Inferior parietal cortex (tissue), 1 donor: ENCODE data around the gene MTX2.
A peak's percentile ranks its signal among the peaks of the same experiment; 100 is the strongest.

Experiments used
- DNase-seq: peaks from one replicate; pipeline ENCODE4 v3.0.0-alpha.2; 2016; ENCODE audit errors: extremely low spot score

The MTX2 gene

DNA sequence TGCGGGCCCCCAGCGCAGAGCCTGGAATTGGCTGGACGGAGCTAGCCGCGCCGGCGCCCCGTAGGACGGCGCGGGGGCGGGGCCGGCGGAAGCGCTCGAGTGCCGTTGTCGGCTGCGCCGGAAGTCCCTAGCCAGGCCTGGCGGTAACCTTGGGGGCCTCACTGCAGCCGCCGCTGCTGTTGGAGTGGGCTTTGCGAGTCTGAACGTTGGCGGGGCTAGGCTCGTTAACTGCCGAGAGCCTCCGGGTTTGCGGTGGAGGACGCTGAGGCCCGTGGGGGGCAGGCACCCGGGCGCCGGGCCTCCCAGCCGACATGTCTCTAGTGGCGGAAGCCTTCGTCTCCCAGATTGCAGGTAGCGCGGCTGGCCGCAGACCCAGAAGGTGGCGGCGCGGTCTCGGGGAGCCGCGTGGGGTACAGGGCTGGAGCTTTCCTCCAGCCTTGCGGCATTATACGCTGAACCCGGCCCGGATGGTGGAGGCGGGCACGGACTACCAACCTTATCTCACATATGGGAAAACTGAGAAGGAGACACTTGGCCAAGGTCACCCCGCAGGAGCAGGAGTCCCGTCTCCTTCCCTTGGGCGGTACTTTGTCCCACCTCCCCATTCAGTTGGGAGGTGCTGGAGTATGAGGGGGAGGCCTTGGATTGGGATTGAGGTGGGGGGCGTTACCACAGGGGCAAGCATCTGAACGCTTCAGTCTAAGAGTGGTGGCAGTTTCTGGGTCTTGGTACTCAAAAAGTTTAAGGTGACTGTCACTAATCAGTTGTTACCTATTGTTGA is at the start of gene MTX2:
Gene MTX2 (plus strand): TSS at position 124 of the 781 bp plus-strand sequence. CDS start 188 bp downstream, at position 312.
- peak; percentile 86 for DNase-seq

DNA sequence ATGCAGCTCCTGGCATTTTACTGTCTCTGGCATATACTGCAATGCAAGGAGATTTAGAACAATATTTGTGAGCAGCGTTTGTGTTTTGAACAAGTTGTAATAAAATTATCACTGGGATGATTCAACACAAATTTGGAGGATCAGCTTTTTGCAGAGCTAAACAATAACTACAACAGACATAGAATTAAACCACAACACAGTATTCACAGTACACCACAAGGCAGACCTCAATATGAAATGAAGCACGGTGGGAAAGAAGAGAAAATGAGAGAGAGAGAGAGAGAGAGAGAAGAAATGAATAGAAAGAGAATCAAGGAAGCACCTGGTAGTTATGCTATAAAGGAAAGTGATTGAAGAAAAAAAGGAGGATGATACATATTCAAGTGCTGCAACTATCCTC is 41.4 kb upstream of the MTX2 start:
- DNase-seq, result no peak

DNA sequence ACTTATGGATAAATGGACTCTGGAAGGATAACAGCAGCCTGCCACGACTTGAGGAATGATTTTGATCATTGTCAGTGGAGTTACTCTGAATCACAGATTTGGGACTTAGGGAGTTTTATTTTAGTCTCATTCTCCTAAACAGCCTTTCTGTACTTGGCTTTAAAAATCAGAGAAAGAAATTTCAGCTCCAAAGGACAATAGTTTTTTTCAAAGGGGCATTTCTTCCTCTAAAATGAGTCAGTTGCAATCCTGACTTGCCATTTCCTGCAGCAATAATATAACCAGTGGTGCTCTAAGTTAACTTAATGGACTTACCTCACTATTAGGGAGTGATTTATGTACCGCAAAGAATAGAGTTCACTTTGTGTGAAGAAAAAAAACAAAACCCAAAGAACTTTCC is 35.1 kb upstream of the MTX2 start:
- no peak for DNase-seq

DNA sequence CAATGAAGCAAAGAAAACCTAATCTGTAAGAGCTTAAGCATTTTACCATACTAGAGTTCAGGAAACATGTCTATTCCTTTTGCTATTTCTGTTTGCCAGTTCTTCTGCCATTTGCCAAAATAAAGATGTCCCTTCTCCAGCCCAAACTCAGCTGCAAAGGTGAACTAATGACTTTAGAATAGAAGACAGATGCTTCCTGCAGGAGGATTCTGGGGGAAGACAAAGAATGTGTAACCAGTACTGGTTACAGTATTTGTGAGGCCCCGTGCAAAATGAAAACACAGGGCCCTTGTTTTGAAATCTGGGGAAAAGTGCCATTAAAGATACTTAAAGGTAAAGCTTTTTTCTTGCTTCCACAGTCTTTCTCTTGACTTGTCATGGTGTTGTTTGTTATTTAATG is 34.3 kb upstream of the MTX2 start:
- DNase-seq, result no peak

DNA sequence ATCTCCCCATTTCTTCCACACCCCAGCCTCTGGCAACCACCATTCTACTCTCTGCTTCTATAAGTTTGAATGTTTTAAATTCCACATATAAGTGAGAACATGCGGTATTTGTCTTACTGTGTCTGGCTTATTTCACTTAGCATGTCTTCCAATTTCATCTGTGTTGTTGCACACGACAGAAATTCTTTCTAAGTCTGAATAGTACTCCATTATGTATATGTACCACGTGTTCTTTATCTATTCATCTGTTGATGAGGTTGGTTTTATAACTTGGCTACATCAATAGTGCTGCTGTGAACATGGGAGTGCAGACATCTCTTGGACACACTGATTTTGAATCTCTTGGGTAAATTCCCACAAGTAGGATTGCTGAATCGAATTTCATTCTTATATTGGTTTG is 31.8 kb upstream of the MTX2 start:
- DNase-seq, result no peak

DNA sequence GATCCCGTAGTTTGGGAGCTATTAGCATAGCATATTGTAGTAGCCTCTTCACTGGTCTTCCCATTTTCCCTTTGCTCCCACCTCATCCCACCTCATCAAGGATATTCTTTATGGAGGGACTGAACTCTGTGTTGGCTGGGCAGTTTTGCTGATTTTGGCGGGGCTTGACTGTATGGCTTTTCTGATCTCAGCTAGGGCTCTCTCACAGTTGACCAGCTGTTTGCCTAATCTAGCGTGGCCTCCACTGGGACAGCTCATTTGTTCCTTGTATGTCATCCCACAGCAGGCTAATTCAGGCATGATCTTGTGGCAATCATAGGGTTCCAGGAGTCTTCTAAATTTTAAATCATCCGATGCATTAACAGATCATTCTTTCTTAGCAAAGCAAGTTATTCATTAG is 30.2 kb upstream of the MTX2 start:
- no peak for DNase-seq

DNA sequence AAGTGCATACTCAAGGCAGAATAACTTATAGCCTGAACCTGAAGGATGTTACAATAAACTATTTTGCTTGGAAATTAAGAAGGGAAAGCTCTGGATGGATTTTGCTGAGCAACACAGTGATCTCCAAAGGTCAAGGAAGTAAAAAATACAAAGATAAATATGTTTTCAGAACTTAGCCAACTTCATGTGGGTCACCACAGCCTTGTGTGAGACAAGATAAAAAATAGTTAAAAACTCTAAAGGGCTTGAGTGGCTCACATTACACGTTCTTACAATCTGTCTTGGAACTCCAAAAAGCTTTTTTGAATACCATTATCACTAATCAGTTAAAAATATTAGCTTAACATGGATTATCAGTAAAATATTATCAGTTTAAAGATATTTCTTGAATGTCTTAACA is 28.9 kb upstream of the MTX2 start:
- no peak for DNase-seq

DNA sequence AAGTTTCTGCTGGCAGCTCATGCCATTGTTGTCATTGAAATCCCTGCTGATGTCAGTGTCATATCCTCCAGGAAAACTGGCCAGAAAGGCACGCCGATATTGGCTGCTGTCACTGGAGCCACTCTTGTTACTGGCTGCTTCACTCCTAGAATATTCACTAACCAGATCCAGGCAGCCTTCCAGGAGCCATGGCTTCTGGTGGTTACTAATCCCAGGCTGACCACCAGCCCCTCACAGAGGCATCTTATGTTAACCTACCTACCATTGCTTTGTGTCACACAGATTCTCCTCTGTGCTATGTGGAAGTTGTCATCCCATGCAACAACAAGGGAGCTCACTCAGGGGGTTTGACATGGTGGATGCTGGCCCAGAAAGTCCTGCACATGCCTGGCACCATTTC is 27.0 kb upstream of the MTX2 start:
- DNase-seq, result no peak

DNA sequence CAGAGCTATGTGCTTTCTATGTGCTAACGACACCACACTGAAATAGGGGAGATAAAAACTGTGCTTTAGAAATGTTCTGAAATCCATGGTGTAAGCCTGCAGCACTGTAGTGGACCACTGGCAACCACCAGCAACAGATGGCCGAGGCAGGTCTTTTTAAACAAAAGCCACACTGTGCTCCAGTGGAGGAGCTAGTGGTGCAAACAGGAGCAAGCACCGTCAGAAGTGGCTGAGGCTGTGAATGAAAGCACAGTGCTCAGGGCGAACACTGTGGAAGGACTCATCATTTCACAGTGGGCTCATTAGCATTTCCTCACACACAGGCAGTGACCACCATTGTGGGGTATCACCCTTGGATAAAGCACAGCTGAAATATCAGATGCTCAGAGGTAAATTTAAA is 22.9 kb upstream of the MTX2 start:
- peak; percentile 34 for DNase-seq

DNA sequence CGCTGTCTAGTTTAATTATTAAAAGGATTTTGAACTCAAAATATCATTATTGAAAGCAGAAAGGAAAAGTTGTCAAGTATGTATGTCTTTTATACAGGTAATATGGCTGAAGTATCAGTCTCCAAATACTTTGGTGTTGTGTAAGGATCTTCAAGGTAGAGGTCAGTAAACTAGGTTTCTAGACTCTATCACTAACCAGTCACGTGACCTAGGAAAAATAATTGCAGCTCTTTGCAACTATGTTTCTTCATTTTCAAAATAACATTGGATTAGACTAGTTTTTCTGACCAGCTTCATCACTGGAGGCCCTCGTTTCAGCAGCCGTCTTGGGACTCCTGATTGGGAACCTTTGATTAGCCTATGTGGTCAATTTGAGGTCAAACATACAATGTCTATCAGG is 21.4 kb upstream of the MTX2 start:
- DNase-seq, result no peak

DNA sequence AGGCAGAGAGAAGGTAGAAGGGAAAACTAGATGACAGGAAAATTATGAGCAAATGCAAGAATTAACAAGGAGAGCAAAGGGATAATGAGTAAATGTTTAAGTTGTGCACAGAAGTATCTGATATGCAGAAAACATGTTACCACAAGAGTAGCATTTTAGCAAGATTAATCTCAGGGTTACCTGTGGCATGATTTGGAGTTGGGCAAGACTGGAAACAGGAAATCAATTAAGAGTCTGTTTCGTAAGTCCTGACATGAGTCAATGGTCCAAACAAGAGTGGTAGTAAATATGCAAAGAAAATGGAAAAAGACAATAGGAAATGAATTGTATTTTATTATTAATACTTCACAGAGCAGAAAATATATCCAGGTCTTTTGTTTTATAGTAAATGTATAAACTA is 17.3 kb upstream of the MTX2 start:
- no peak for DNase-seq

DNA sequence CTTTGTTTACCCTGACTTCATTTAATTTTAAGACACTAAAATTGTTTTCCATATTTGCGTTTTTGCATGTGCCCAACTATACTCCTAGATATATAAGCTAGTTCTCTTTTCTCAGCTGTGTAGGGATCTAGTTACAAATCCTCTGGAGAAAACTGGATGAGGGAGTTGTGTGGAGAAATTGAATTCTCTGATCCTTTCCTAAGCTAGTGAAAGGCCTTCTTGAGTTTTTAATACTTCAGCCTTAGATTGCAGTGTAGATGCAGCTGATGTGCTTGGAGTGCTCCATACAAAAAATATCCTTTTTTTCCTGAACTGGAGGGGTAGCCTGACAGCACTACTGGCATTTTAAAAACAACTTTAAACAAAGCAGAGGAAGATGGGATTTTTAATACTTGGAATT is 8.6 kb upstream of the MTX2 start:
- DNase-seq, result no peak

DNA sequence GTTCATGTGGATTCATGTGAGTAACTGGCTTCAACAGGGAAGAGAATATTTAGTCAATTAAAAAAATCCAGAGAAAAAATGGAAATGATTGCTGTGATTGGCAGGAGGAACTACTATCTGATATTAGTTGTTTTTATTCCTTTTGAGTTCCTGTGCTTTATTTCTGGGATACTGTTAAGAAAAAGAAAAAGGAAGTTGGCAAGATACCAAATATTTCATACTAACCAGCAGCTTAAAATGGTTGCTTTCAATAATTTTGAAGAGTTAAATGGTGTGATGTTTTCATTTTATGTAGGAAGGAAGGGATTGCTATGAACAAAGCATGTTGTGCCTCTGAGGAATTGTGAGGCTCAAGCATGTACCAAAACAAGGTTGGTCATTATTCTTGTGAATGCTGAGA is 8.1 kb upstream of the MTX2 start:
- no peak for DNase-seq

DNA sequence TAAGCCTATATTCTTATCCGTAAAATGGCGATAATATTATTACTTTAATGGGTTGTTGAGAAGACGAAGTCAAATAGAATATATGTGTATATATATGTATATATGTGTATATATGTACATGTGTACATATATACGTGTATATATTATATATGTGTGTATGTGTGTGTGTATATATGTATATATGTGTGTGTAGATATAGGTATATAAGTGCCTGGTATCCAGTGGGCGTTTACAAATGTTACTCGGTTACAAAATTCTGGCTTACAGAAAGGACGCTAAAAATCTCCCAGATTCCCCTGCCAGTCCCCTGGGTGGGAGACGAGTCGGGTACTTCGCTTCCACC is 295 bp upstream of the MTX2 start:
- DNase-seq, result no peak

DNA sequence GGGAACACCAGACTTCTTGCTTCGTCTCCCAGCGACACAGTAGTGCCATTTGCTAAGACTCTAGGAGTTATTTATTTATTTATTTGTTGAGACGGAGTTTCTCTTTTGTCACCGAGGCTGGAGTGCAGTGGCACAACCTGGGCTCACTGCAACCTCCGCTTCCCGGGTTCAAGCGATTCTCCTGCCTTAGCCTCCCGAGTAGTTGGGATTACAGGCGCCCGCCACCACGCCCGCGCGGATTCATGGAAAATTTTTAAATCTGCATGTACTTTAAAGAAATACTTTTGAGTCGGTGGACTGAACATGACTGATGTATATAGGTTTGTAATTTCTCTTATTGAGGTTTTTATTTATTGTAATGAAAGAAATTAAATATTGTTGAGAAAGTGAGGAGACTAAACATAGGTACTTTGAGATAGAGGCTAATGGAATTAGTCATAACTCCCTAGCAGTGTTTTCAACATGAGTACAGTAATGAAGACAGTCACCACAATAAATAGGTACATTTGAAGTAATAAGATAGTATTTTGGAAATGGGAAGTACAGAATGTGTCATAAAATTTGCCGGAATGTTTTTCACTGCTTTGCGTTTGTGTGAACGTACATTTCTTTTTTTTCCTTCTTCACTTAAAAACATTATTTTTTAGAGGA is 983 bp downstream of the MTX2 start:
- no peak for DNase-seq

DNA sequence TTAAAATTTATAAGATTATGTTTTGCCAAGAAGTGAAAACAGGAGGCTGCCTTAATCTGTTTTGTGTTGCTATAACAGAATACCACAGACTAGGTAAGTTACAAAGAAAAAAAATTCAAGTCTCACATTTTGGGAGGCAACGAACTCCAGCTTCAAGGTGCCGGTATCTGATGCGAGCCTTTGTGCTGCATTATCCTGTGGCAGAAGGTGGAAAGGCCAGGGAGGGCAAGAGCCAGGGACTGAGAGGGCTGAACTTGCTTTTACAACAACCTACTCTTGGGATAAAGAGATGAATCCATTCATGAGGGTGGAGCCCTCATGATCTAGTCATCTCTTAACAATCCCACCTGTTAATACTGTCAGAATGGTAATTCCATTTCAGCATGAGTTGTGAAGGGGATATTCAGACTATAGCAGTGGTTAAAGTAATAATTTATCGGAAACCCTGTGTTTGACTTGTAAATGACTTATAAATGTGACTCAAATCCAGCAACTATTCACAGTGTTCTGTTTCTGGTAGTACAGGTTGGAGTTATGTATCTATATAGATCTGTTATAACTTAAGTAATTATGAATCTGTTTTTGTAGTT is 3.7 kb downstream of the MTX2 start:
- no peak for DNase-seq

DNA sequence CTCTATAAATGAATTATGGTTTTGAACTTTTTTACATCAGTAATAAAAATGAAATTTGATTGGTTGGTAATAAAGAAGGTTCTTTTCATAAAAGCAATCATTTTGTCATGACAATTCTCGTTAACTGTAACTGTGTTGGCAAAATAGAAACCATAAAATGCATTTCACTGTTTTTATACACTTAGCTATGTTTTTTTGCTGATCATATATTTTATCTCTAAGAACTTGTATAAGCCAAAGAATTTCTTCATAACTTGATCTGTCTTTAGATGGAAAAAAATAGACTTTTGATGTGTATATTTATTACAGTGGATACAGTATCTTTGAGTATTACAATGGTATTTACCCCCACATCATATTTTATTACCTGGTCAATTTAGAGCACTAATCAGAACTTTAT is 9.7 kb downstream of the MTX2 start:
- DNase-seq, result no peak

DNA sequence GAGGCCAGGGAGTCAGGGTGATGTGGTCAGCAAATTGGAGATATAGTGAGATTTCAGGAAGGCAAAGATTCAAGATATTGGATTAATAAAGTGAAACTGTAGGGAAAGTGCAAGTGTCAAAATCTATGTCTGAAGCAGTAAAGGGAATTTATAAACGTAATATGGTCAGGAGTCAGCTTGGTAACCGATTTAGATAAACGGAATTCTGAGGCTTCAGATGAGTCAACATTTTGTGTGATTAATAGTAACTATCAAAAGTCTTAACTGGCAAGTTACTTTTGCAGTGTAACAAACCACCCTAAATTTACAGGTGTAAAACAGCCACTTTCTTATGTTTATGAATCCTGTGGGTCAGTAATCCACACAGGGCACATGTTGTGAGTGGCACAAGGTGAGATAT is 10.9 kb downstream of the MTX2 start:
- DNase-seq, result no peak

DNA sequence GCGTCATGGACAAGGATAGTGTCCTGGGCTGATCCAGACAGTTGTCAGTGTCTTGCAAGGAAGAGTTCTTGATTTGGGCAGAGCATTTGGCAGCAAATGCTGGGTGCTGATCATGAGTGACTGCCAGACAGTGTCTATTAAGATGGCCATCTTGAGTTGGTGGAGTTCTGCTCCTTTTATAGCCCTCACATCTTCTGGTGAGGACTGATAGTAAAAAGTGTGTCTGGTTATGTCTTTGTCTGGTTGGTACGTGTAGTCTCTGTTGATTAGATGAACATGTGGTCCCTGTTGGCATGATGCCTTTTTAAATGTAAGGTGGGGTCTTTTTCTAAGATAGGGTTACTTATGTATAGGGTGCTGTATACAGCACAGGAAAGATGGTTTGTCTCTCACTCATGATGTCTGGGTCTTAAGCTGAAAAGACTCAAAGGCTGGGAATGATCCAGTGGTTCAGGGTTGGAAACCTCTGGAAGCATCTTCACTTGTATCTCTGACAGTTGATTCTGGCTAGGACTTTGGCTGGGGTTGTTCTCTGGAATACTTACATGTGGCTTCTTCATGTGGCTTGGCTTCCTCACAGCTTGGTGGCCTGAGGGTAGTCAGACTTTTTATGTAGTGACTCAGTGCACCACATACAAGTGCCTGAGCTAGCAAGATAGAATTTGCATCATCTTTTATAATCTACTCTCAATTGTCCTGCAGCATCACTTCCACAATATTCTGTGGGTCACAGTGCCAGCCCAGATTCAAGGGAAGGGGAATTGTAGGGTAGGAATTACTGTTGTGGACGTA is 11.8 kb downstream of the MTX2 start:
- no peak for DNase-seq

DNA sequence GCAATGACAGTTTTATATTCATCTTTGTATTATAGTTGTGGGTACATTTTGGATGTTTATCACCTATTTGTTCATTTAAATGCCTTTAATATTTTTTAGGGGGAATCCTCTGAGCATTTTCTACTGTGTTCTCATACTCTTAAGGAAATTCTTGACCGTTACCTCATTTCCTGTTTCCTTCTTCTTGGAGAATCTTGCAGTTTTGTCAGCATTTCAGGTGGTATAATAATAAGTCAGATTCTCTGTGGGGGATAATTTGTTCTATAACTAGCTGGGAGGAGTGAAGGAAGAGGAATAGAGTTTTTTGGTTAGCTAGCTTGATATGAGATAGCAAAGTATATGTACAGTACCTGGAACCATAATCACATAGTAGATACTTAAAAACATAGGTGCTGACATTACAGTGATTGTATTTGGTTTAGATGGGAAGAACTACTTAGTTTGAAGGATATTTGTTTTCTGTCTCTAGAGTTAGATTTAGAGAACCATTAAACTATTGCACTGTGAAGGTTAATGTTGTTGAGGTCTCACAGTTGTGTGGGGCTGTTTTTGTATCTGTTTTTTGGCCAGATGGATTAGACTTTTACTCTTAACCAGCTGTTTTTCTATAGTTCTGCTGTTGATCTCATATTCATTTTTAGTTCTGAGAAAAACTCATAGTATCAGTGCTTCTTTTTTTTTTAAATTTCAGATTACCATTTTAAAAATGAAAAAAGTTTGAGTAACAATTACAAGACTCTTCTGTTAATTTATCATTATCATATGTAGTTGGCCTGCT is 14.2 kb downstream of the MTX2 start:
- DNase-seq, result no peak

DNA sequence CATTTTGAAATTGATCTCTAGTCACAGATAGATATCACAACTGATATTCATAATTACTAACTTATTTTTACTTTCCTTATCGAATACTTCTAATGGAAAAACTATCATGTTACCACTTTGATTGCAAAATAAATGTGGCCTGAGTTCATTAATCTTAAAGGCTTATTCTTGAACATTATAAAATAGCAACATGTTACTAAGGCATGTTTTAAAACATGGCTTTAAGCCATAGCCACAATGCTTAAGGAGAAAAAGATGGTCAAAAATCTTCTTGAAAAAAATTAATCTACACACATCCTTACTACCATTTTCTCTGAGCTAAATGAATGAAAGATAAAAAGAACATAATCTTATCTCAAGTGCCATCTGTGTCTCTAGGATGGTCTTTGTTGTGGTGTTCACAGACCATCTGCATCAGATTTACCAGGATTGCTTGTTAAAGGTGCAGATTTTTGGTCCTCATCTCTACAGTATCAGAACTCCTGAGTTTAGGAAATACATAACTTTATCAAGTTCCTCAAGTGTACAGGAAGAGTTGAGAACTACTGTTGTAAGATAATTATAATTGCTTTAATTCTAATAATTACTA is 15.3 kb downstream of the MTX2 start:
- no peak for DNase-seq
